Lower leg skin (tissue), 4 donors: ENCODE data around the gene PPME1. TPM values are rescaled to one million over a fixed set of nuclear protein-coding genes. Genes with fewer than 3 reads are reported as not detected.
"Not testable (repeated sequence)": the region's sequence is repeated elsewhere in the genome, so short reads cannot be mapped to it uniquely, and the experiment has no call there.

Experiments
- DNase-seq, 2 donors: peaks; one replicate each; pipeline ENCODE4 v3.0.0-alpha.2; 2019; ENCODE audit warnings: low spot score in 2 of 2
- H3K4me3 ChIP-seq: fragments of 200-600 bp; sonication (generic); 2 replicates; pipeline ENCODE4 v1.5.1; 2017; ENCODE audit warnings: mild to moderate bottlenecking, low read depth; ENCODE audit not compliant: poor library complexity, severe bottlenecking
- POLR2A ChIP-seq, 2 donors: fragments of 450-650 bp; IDR thresholded peaks; one replicate each; pipeline ENCODE4 v1.6.1; 2016 to 2017; ENCODE audit warnings: antibody characterized with exemption in 2 of 2, mild to moderate bottlenecking in 1 of 2, moderate library complexity in 1 of 2
- WGBS, 2 donors: methylation state at CpG; one replicate each; pipeline ENCODE4 v1.1.5; 2018; 5-methylcytosine and 5-hydroxymethylcytosine counted together
- intact Hi-C: fragments of 100-400 bp; cut with DNase I; formaldehyde crosslinking; loops from one replicate; pipeline ENCODE4 v1.15.0; 2023; ENCODE audit warnings: low total_unique reads
- total RNA-seq, 4 donors: library from RNA; depleted of rRNA; stranded (reverse); fragments of >200 nt; gene quantifications; one replicate each; pipeline ENCODE4 v1.1.0, GENCODE V29; 2016
- TF ChIP-seq, protein P1 (sequence below), 3 donors: fragments of 450-650 bp; IDR thresholded peaks; one replicate each; pipeline ENCODE4 v1.5.1; 2016; ENCODE audit warnings: antibody characterized with exemption in 3 of 3, mild to moderate bottlenecking in 3 of 3, moderate library complexity in 2 of 3

Gene PPME1
- total RNA-seq, 4 donors from 2014 or later = 34.7 to 45.7 (median 39.0) TPM

DNA sequence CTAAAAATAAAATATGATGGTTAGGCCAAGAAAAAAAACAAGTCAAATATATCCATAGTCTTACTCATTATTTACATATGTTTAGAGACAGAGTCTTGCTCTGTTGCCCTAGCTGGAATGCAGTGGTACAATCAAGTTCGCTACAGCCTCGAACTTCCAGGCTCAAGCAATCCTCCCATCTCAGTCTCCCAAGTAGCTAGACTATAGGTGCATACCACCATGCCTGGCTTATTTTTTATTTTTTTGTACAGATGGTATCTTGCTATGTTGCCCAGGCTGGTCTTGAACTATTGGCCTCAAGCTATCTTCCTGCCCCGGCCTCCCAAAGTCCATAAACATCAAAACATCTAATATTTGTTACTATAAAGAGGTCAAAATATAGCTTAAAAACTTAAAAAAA is 36.4 kb upstream of the PPME1 start:
- WGBS, 2 donors = 96 to 99% methylated on average over 3 of the region's 3 CpGs
- DNase-seq = no peak
- TF ChIP-seq, protein P1, sequence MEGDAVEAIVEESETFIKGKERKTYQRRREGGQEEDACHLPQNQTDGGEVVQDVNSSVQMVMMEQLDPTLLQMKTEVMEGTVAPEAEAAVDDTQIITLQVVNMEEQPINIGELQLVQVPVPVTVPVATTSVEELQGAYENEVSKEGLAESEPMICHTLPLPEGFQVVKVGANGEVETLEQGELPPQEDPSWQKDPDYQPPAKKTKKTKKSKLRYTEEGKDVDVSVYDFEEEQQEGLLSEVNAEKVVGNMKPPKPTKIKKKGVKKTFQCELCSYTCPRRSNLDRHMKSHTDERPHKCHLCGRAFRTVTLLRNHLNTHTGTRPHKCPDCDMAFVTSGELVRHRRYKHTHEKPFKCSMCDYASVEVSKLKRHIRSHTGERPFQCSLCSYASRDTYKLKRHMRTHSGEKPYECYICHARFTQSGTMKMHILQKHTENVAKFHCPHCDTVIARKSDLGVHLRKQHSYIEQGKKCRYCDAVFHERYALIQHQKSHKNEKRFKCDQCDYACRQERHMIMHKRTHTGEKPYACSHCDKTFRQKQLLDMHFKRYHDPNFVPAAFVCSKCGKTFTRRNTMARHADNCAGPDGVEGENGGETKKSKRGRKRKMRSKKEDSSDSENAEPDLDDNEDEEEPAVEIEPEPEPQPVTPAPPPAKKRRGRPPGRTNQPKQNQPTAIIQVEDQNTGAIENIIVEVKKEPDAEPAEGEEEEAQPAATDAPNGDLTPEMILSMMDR (IDR thresholded peaks at IDR 0.05) = no peak
- no peak for TF ChIP-seq POLR2A (IDR thresholded peaks at IDR 0.05)
- intact Hi-C loops = no loop called here
- no peak overlapping the region for H3K4me3 ChIP-seq

DNA sequence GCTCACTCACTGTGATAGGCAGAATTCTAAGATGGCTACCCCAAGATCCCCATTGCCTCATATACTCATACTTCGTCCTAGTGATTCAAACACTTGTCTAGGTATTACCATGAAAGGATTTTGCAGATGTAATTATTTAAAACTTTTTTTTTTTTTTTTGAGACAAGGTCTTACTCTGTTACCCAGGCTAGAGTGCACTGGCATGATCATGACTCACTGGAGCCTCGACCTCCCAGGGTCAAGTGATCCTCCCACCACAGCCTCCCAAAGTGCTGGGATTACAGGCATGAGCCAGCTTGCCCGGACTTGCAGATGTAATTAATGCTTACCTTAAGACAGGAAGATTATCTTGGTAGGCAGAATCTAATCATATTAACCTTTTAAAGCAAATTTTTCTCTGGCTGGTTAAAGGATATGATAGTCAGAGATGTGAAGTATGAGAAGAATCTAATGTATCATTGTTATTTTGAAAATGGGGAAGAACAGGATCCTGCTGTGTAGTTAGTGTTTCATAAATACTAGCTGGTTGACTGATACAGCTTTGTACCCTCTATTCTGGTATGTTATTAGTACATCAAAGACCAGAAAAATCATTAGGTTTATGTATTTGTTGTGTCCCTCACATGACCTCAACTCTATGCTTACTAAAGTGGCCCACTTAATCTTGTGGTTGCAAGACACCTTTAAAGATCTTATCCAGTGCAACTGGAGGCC is 35.8 kb upstream of the PPME1 start:
- WGBS, 2 donors = 68 to 75% methylated on average over 3 of the region's 3 CpGs
- DNase-seq = no peak
- intact Hi-C loops = no loop called here
- no peak for TF ChIP-seq POLR2A (IDR thresholded peaks at IDR 0.05)
- H3K4me3 ChIP-seq = no peak overlapping the region

DNA sequence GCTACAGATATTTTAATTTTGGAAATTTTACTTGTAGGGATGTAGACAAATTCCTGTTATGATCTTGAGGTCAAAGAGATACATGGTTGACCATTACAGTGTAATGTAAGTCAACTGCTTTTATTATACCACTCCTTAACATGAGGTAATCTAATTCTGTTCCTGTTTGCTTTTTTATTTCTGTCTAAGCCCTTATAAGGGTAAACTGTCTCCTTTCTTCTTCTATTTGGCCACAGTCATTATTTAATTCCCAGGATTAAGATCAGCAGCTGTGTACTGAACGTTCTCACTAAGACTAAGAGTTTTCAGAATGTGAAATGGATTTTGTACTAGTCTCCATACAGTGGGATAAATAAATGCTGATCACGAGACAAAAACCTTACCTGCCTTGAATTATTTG is 33.1 kb upstream of the PPME1 start:
- no peak for TF ChIP-seq POLR2A (IDR thresholded peaks at IDR 0.05)
- TF ChIP-seq, protein P1 (IDR thresholded peaks at IDR 0.05) = no peak
- WGBS, 2 donors = 59 to 62% methylated on average over 2 of the region's 2 CpGs
- DNase-seq = no peak
- intact Hi-C loops = no loop called here
- no peak overlapping the region for H3K4me3 ChIP-seq

DNA sequence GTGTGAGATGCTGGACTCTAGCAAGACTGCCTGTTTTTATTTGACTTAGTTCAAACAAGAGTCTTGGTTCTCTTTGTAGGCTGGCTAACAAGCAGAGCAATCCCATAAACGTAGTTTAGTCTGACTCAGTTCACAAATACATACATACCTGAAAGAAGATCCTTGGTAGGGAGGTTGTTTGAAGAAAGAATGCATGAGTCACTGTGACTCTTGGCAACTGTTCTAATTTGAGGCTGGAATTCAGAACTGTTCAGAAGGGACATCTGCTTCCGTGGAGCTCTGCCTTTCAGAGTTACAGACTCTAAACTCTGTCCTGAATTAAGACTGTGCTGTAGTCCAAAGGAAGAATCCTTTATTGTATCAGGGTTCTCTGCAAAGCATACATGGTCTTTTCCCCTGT is 32.5 kb upstream of the PPME1 start:
- TF ChIP-seq, protein P1 (IDR thresholded peaks at IDR 0.05) = no peak
- no peak for TF ChIP-seq POLR2A (IDR thresholded peaks at IDR 0.05)
- no peak overlapping the region for H3K4me3 ChIP-seq
- intact Hi-C loops = no loop called here
- DNase-seq = peak in 1 of 2 donors; percentile 21
- 15 to 26% methylated on average over 2 of the region's 2 CpGs for WGBS, 2 donors

DNA sequence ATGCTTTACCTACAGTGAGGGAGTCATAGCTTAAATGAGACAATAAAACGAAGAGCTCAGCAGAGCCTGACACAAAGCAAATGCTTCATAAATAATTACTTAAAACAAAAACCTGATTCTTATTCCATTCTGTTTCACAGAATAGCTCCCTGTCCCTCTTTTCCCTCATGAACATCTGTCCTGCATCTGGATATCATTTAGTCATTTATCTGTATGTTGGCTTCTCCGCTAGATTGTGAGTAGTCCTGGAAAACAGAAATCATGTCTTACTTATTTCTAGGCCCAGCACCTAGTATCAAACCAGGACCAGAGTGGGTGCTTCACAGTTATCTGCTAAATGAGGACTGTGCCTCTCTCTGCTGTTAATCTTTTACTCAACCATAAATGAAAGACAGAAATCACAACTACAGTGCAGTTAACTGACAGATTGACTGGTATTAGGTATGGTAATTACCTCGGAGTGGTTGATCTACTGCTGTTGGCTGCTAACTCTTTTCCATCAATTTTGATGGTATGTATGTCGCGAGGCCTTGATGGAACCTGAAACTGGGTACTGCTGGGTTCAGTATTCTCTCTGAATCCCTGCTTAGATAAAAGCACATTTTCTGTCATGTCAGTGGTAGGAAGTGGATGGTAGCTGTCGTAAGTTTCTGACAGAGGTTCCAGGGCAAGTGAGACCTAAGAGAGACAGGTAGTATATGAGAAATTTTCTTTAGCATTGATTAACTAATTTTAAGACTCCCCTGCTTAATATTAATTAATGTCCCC is 31.8 kb upstream of the PPME1 start:
- H3K4me3 ChIP-seq = no peak overlapping the region
- DNase-seq = no peak
- WGBS, 2 donors = 74 to 79% methylated on average over 6 of the region's 6 CpGs
- TF ChIP-seq POLR2A (IDR thresholded peaks at IDR 0.05) = no peak
- TF ChIP-seq, protein P1 (IDR thresholded peaks at IDR 0.05) = no peak
- intact Hi-C loops = no loop called here

DNA sequence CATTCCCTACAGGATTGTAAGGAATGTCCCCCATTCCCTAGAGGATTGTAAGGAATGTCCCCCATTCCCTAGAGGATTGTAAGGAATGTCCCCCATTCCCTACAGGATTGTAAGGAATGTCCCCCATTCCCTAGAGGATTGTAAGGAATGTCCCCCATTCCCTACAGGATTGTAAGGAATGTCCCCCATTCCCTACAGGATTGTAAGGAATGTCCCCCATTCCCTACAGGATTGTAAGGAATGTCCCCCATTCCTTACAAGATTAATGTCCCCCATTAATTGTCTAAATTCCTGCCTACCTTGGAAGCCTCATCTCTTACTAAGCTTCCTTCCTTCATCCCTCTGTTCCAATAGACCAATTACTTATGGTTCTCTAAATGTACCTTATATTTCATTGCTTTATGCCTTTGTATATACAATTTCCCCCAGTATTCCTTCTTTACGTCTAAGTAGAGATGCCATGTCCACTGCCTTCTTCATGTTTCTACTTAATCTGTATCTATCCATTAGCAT is 31.1 kb upstream of the PPME1 start:
- H3K4me3 ChIP-seq, intact Hi-C loops, DNase-seq: not testable (repeated sequence)
- WGBS, 2 donors = 93 to 96% methylated on average over 1 of the region's 1 CpG
